HG02678 (cell line): ENCODE measurements around the gene APP.

ENCODE experiments used
- ATAC-seq: cut with Tn5 transposase; IDR thresholded peaks from one replicate; pipeline ENCODE4 v1.9.1; 2021; ENCODE audit warnings: mild to moderate bottlenecking, moderate library complexity; ENCODE audit not compliant: unreplicated experiment

The APP gene

GRCh38 chr21:25986928-25987327 is 183.6 kb downstream of the APP start:
- ATAC-seq: no peak

GRCh38 chr21:25985990-25986389 is 184.6 kb downstream of the APP start:
- no peak for ATAC-seq

GRCh38 chr21:25984538-25984937 is 186.0 kb downstream of the APP start:
- ATAC-seq: no peak

GRCh38 chr21:25983745-25984144 is 186.8 kb downstream of the APP start:
- ATAC-seq: no peak

GRCh38 chr21:25980710-25981109 is 189.9 kb downstream of the APP start:
- ATAC-seq: no peak

GRCh38 chr21:25979845-25980616 is 190.5 kb downstream of the APP start:
- ATAC-seq: no peak

GRCh38 chr21:25977068-25977611 is 193.4 kb downstream of the APP start:
- no peak for ATAC-seq

- ATAC-seq: no peak
These were observed 195.6 kb downstream of the APP start for GRCh38 chr21:25974964-25975363.

GRCh38 chr21:25970254-25970930 is 200.2 kb downstream of the APP start:
- no peak for ATAC-seq

GRCh38 chr21:25967901-25968438 is 202.6 kb downstream of the APP start:
- peak; percentile 46 for ATAC-seq

- peak; percentile 99 for ATAC-seq
These were observed 203.2 kb downstream of the APP start for GRCh38 chr21:25967181-25967900.

- no peak for ATAC-seq
These were observed 204.4 kb downstream of the APP start for GRCh38 chr21:25965951-25966707.

- ATAC-seq: no peak
These were observed 205.6 kb downstream of the APP start for GRCh38 chr21:25964926-25965325.

GRCh38 chr21:25964015-25964414 is 206.6 kb downstream of the APP start:
- ATAC-seq: no peak

GRCh38 chr21:25963181-25963580 is 207.4 kb downstream of the APP start:
- ATAC-seq: no peak

- ATAC-seq: no peak
These were observed 209.5 kb downstream of the APP start for GRCh38 chr21:25961042-25961441.

GRCh38 chr21:25960402-25960801 is 210.2 kb downstream of the APP start:
- no peak for ATAC-seq

- ATAC-seq: no peak
These were observed 210.8 kb downstream of the APP start for GRCh38 chr21:25959799-25960198.

GRCh38 chr21:25956993-25957714 is 213.4 kb downstream of the APP start:
- ATAC-seq: no peak

- ATAC-seq: no peak
These were observed 214.9 kb downstream of the APP start for GRCh38 chr21:25955646-25956045.
